ENCODE results near the gene DHRSX. TPM values are rescaled to one million over a fixed set of nuclear protein-coding genes. Genes with fewer than 3 reads are reported as not detected.
"Not testable (repeated sequence)": the region's sequence is repeated elsewhere in the genome, so short reads cannot be mapped to it uniquely, and the experiment has no call there.

The DHRSX gene
- total RNA-seq, 8 experiments from 2014 or later: 8.4 to 19.7 (median 13.6) TPM

GRCh38 chrX:2536141-2536540 lies 35.4 kb upstream of the DHRSX start:
- peaks cover 8 to 15% of the 10 kb centered on the region in 2 donors for H3K4me1 ChIP-seq (replicated peaks in 1 of 2)
- WGBS, 10 experiments: 41 to 100% (median 94%) methylated on average over 2 to 7 of the region's 7 CpGs; no CpG with 5 or more reads in 1 of the 10 experiments
- no peak overlapping the region for H3K4me3 ChIP-seq
- no peak overlapping the region for H3K27ac ChIP-seq
- in situ Hi-C loops (cut with MboI; ENCODE audit: low pct_unique_long_range_greater_than_20kb in 2 of 9, low sequenced_read_pairs in 9 of 9, unreplicated experiment in 9 of 9): no loop called here
- no peak for ATAC-seq (replicated peaks in 6 of 8)

- in situ Hi-C loops (cut with MboI; ENCODE audit: low pct_unique_long_range_greater_than_20kb in 2 of 9, low sequenced_read_pairs in 9 of 9, unreplicated experiment in 9 of 9); H3K27ac ChIP-seq; ATAC-seq (replicated peaks in 6 of 8); H3K4me3 ChIP-seq: not testable (repeated sequence)
- peaks cover 8 to 15% of the 10 kb centered on the region in 2 donors for H3K4me1 ChIP-seq (replicated peaks in 1 of 2)
- WGBS, 10 experiments: 10 to 100% (median 50%) methylated on average over 1 to 2 of the region's 5 CpGs; no CpG with 5 or more reads in 3 of the 10 experiments
Measured at GRCh38 chrX:2534261-2535021, 33.7 kb upstream of the DHRSX start.

- 31 to 100% (median 67%) methylated on average over 1 to 5 of the region's 8 CpGs; no CpG with 5 or more reads in 1 of the 10 experiments for WGBS, 10 experiments
- in situ Hi-C loops (cut with MboI; ENCODE audit: low pct_unique_long_range_greater_than_20kb in 2 of 9, low sequenced_read_pairs in 9 of 9, unreplicated experiment in 9 of 9): no loop called here
- Histone ChIP-seq H3K4me1 (replicated peaks in 1 of 2) (peaks cover 8 to 13% of the 10 kb centered on the region in 2 donors), H3K4me3 (no peak overlapping the region), H3K27ac (no peak overlapping the region)
- no peak for ATAC-seq (replicated peaks in 6 of 8)
Measured at GRCh38 chrX:2533424-2533823, 32.6 kb upstream of the DHRSX start.

GRCh38 chrX:2526390-2526789 lies 25.6 kb upstream of the DHRSX start:
- 33 to 100% (median 89%) methylated on average over 1 to 8 of the region's 10 CpGs; no CpG with 5 or more reads in 2 of the 10 experiments for WGBS, 10 experiments
- in situ Hi-C loops (cut with MboI; ENCODE audit: low pct_unique_long_range_greater_than_20kb in 2 of 9, low sequenced_read_pairs in 9 of 9, unreplicated experiment in 9 of 9): no loop called here
- H3K4me1 ChIP-seq (replicated peaks in 1 of 2): no peaks in the 10 kb centered on the region
- H3K4me3 ChIP-seq: no peak overlapping the region
- H3K27ac ChIP-seq: no peak overlapping the region
- no peak for ATAC-seq (replicated peaks in 6 of 8)

GRCh38 chrX:2523911-2524310 lies 23.1 kb upstream of the DHRSX start:
- Histone ChIP-seq H3K4me1 (replicated peaks in 1 of 2) (no peaks in the 10 kb centered on the region), H3K27ac (no peak overlapping the region), H3K4me3 (no peak overlapping the region)
- ATAC-seq (replicated peaks in 6 of 8): no peak
- in situ Hi-C loops (cut with MboI; ENCODE audit: low pct_unique_long_range_greater_than_20kb in 2 of 9, low sequenced_read_pairs in 9 of 9, unreplicated experiment in 9 of 9): no loop called here
- 0 to 86% (median 50%) methylated on average over 1 to 5 of the region's 6 CpGs; no CpG with 5 or more reads in 1 of the 10 experiments for WGBS, 10 experiments

GRCh38 chrX:2521927-2522386 lies 21.2 kb upstream of the DHRSX start:
- Histone ChIP-seq H3K4me3 (no peak overlapping the region), H3K27ac (no peak overlapping the region), H3K4me1 (replicated peaks in 1 of 2) (no peaks in the 10 kb centered on the region)
- no peak for ATAC-seq (replicated peaks in 6 of 8)
- in situ Hi-C loops (cut with MboI; ENCODE audit: low pct_unique_long_range_greater_than_20kb in 2 of 9, low sequenced_read_pairs in 9 of 9, unreplicated experiment in 9 of 9): no loop called here
- WGBS, 10 experiments: 51 to 100% (median 85%) methylated on average over 1 to 6 of the region's 6 CpGs

- 13 to 79% (median 61%) methylated on average over 2 to 14 of the region's 15 CpGs for WGBS, 10 experiments
- in situ Hi-C loops (cut with MboI; ENCODE audit: low pct_unique_long_range_greater_than_20kb in 2 of 9, low sequenced_read_pairs in 9 of 9, unreplicated experiment in 9 of 9): no loop called here
- Histone ChIP-seq H3K4me1 (replicated peaks in 1 of 2) (no peaks in the 10 kb centered on the region), H3K4me3 (no peak overlapping the region), H3K27ac (no peak overlapping the region)
- ATAC-seq (replicated peaks in 6 of 8): peak in 1 of 8 experiments; percentile 21
Measured at GRCh38 chrX:2521092-2521926, 20.5 kb upstream of the DHRSX start.

- 76 to 100% (median 92%) methylated on average over 2 to 8 of the region's 8 CpGs for WGBS, 10 experiments
- in situ Hi-C loops (cut with MboI; ENCODE audit: low pct_unique_long_range_greater_than_20kb in 2 of 9, low sequenced_read_pairs in 9 of 9, unreplicated experiment in 9 of 9): no loop called here
- Histone ChIP-seq H3K4me3 (no peak overlapping the region), H3K27ac (no peak overlapping the region), H3K4me1 (replicated peaks in 1 of 2) (no peaks in the 10 kb centered on the region)
- no peak for ATAC-seq (replicated peaks in 6 of 8)
Measured at GRCh38 chrX:2520539-2520938, 19.8 kb upstream of the DHRSX start.

- in situ Hi-C loops (cut with MboI; ENCODE audit: low pct_unique_long_range_greater_than_20kb in 2 of 9, low sequenced_read_pairs in 9 of 9, unreplicated experiment in 9 of 9); H3K4me3 ChIP-seq; H3K27ac ChIP-seq; ATAC-seq (replicated peaks in 6 of 8); H3K4me1 ChIP-seq (replicated peaks in 1 of 2): not testable (repeated sequence)
- WGBS, 10 experiments: 0 to 83% (median 50%) methylated on average over 1 to 3 of the region's 3 CpGs
Measured at GRCh38 chrX:2519638-2520037, 18.9 kb upstream of the DHRSX start.

GRCh38 chrX:2517055-2517454 lies 16.3 kb upstream of the DHRSX start:
- Histone ChIP-seq H3K27ac (no peak overlapping the region), H3K4me3 (no peak overlapping the region), H3K4me1 (replicated peaks in 1 of 2) (no peaks in the 10 kb centered on the region)
- WGBS, 10 experiments: 0 to 85% (median 27%) methylated on average over 1 to 6 of the region's 6 CpGs; no CpG with 5 or more reads in 2 of the 10 experiments
- in situ Hi-C loops (cut with MboI; ENCODE audit: low pct_unique_long_range_greater_than_20kb in 2 of 9, low sequenced_read_pairs in 9 of 9, unreplicated experiment in 9 of 9): no loop called here
- no peak for ATAC-seq (replicated peaks in 6 of 8)

- H3K4me3 ChIP-seq: no peak overlapping the region
- H3K27ac ChIP-seq: no peak overlapping the region
- ATAC-seq (replicated peaks in 6 of 8): no peak
- in situ Hi-C loops (cut with MboI; ENCODE audit: low pct_unique_long_range_greater_than_20kb in 2 of 9, low sequenced_read_pairs in 9 of 9, unreplicated experiment in 9 of 9): no loop called here
- 0 to 97% (median 80%) methylated on average over 1 to 5 of the region's 5 CpGs for WGBS, 10 experiments
- no peaks in the 10 kb centered on the region for H3K4me1 ChIP-seq (replicated peaks in 1 of 2)
Measured at GRCh38 chrX:2516623-2517022, 15.8 kb upstream of the DHRSX start.

- H3K27ac ChIP-seq: no peak overlapping the region
- ATAC-seq (replicated peaks in 6 of 8): no peak
- no peaks in the 10 kb centered on the region for H3K4me1 ChIP-seq (replicated peaks in 1 of 2)
- no peak overlapping the region for H3K4me3 ChIP-seq
- WGBS, 10 experiments: 7 to 90% (median 71%) methylated on average over 1 to 5 of the region's 5 CpGs; no CpG with 5 or more reads in 5 of the 10 experiments
- in situ Hi-C loops (cut with MboI; ENCODE audit: low pct_unique_long_range_greater_than_20kb in 2 of 9, low sequenced_read_pairs in 9 of 9, unreplicated experiment in 9 of 9): no loop called here
Measured at GRCh38 chrX:2514131-2514530, 13.4 kb upstream of the DHRSX start.

- no peak overlapping the region for H3K4me3 ChIP-seq
- H3K27ac ChIP-seq: no peak overlapping the region
- no peaks in the 10 kb centered on the region for H3K4me1 ChIP-seq (replicated peaks in 1 of 2)
- no peak for ATAC-seq (replicated peaks in 6 of 8)
- in situ Hi-C loops (cut with MboI; ENCODE audit: low pct_unique_long_range_greater_than_20kb in 2 of 9, low sequenced_read_pairs in 9 of 9, unreplicated experiment in 9 of 9): no loop called here
- WGBS, 10 experiments: 0 to 78% (median 58%) methylated on average over 1 to 4 of the region's 6 CpGs; no CpG with 5 or more reads in 1 of the 10 experiments
Measured at GRCh38 chrX:2513121-2513664, 12.4 kb upstream of the DHRSX start.

Measured in motor neuron (in vitro differentiated cells).